DMS153 treated with DMSO at 0.1 percent for 48 hours (cell line): ENCODE measurements around the gene DIP2C.

Source experiments
- DNase-seq: peaks from one replicate; lab custom pipeline; 2025; ENCODE audit not compliant: unreplicated experiment; lab: John Stamatoyannopoulos, UW

Gene DIP2C

GRCh38 chr10:290026-290725 lies 399.3 kb downstream of the DIP2C start:
- no peak for DNase-seq

- no peak for DNase-seq
Observed at GRCh38 chr10:289581-289980, 399.9 kb downstream of the DIP2C start.

DNA sequence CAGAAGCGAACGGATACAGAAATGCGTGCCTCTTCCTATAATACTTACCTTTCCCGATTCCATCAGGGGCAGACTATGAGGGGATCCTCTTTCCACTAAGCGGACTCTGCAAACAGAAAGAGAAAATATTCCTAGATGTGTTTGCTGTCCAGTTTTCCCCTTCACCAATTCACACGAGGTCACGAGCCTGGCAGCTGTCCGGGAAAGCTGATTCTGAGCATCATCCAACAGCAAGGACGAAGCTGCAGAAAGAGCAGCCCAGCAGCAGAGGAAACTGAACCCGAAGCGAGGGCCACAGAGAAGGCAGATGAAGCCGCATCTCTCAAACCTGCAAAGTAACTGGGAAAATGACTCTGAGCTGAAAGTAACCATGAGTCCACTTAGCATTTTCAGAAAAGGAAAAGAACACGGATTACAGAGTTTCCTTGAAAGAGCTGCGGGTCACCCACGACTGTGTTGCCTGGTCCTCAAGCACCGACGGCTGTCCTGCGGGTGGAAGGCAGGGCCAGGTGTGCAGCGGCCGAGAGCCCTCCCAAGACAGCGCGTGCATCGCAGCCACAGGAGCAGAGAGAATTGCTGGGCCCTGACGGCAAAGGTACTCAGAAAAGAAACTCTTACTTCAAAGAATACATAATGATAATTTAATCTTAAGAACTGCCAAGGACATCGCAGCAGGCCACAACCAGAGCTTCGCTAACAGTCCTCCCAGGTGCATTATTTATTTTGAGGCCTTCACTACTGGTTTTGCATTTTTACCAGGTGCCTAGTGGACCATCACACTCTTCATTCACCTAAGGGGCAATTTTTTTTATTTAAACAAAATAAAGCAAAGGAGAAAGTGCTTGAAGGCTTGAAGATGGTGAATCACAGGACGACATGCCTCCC lies 400.9 kb downstream of the DIP2C start:
- no peak for DNase-seq

GRCh38 chr10:287814-288213 lies 401.7 kb downstream of the DIP2C start:
- no peak for DNase-seq

DNA sequence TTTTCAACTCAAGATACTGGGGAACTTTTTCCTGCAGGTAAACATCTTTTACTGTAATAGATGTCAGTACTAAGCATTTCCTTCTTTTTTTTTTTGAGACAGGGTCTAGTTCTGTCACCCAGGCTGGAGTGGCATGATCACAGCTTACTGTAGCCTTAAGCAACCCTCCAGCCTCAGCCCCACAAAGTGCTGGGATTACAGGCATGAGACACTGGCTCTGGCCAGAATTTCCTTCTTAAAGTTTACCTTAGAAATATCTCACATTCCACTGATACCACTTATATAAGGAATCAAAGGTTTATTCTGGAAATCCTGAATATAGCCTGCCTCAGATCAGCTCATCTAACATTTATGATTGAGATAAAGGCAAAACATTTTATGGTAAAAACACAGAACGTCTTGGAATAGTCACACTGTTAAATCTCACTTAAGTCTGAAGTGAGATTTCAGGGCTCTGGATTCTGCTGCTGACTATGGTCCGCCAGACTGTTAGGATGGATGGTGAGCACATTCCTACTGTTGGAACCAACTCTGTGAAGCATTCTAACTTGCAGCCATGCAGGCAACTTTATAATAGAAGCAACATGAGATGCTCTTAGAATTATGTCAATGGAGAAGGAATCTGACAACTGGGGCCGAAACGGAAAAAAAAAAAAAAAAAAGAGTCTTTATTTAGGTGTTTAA lies 402.3 kb downstream of the DIP2C start:
- DNase-seq, result no peak

DNA sequence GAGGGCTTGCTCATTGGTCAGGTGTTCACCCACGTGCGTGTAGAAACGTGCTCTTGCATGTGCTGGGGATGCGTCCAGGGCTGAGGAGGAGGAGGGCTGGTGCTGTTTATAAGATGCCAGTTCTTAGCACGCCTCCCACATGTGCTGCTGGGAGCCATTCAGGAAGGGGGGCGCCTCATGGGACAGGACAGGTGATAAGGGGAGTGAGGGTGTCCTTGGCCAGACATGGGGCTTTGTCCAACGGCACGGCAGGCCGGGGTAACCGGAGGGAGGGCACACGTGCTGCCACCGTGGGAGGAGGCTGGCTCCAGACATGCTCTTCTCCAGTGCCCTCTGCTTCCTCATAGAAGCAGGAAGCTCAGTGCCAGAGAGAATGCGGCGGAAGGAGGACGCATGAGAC lies 404.3 kb downstream of the DIP2C start:
- DNase-seq, result no peak

DNA sequence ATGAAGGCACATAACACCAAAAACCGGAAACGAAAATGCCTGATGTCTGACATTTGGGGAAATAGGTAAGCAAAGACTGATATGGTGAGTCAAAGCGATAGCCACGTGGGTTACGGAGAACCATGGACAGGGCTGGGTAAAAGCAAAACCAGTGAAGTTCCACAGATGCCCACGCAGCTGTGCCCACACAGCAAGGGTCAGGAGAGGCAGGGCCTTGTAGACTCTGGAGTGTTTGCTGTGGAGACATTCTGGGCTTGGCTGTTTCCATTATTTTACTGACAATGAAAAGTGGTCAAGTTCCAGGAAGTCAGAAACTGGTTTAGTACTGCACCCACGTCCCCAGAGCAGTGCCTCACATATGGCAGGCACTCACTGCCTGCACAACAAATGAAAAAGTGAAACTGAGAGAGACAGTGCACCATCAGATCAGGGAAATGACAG lies 405.5 kb downstream of the DIP2C start:
- DNase-seq, result no peak

GRCh38 chr10:283140-283479 lies 406.4 kb downstream of the DIP2C start:
- DNase-seq, result no peak

- DNase-seq, result no peak
Observed at GRCh38 chr10:282294-283139, 407.0 kb downstream of the DIP2C start.

DNA sequence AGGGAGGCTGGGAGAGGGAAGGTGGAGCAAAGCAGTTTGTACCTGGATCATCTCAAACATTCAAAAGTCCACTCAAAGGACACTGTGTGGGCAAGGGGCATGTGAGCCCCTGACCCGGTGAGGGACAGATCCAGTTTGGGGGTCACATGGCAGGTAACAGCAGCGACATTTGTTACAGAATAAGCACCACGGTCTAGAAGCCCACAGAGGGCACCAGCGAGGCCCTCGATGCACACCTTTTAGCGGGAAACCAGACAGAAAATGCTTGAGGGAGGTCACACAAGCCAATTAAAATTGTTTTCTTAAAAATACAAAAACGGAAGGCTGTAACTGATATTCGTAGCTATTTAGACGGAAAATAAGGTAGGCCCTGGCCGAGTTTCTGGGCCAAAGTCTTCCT lies 409.8 kb downstream of the DIP2C start:
- no peak for DNase-seq

DNA sequence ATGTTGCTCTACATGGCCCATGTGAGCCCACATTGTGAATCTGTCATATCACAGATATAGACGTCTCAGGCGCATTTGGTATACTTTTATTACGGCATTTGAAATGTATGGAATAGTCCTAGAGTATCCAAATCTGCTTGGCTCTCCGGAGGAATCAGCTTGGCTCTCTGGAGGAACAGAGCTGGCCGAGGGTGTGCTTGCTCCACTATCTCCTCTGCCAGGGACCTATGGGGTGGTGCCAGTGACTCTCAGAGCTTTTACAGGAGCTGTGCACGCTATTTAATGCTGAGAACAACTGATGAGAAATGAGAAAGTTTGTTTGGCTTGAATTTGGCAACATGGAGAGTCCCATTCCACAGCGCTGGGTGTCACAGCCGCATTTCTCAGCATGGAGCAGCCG lies 410.2 kb downstream of the DIP2C start:
- no peak for DNase-seq

GRCh38 chr10:278707-279106 lies 410.8 kb downstream of the DIP2C start:
- no peak for DNase-seq

- no peak for DNase-seq
Observed at GRCh38 chr10:277963-278362, 411.5 kb downstream of the DIP2C start.

DNA sequence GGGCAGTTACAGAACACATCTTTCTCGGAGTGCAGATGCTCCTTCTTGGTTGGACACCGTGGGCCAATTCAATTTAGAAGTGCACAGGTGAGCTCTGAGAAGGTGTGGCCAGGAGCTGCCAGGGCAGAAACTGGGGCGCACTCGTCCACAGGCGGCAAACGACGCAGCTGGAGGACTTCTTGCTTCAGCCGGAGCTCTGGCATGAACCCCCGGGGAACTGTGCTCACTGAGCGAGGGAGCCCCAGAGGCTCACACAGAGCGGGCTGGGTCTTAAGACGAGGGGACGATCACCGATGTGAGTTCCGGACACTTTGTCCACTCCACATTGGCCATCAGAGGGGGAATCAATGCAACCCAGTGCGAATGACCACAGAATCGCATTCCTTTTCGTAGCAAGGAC lies 413.8 kb downstream of the DIP2C start:
- DNase-seq, result no peak

DNA sequence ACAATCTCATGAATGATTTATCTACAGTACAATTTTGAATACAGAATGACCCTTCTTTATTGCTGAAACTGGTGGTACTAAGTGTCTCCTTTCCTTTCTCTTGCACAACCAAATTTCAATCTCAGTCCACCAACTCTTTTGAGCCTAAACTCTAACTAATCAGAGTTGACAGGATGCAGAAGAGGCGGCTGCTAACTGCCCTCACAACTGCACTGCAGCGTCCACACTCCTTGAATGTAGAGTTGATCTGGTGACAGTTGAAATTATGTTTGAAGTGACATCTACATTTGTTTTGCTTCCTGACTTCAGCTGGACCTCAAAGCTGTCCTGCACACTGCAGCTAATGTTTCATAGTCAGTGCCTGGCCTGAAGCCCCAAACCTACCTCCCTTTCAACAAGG lies 414.6 kb downstream of the DIP2C start:
- peak; percentile 29 for DNase-seq

DNA sequence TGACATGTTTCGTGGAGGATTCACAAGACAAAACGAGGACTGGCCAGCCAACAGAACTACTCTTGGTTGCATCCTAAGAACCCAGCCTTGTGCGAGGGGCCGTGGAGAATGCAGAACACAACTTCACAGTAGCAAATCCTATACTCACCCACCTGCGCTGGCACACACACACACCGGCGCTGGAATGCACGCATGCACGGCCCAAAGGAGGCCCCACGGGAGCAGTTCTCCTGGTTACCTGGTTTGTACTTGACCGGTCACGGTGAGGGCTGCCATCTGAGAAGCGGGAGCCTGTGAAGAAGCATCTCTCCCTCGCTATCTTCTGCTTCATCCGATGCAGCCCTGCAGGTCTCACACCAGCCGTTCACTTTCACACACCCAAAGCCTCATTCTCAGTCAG lies 416.4 kb downstream of the DIP2C start:
- DNase-seq, result no peak

DNA sequence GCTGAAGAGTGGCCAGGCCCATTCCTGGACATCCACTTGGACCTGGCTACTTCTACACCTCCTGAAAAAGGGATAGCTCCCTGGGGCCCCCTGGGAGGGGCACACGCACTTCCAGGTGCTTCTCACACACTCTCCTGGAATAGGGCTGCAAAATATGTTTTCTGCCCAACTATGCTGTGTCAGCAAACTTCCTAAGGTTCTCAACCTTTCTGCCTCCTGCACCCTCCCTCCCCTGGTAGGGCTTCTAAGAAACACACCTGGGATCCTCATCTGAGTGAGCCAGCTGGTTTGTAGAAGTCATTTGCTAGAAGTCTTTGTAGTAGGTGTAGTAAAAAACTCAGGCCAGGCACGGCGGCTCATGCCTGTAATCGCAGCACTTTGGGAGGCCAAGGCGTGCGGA lies 417.7 kb downstream of the DIP2C start:
- DNase-seq, result no peak

- DNase-seq, result no peak
Observed at GRCh38 chr10:271201-271600, 418.3 kb downstream of the DIP2C start.

DNA sequence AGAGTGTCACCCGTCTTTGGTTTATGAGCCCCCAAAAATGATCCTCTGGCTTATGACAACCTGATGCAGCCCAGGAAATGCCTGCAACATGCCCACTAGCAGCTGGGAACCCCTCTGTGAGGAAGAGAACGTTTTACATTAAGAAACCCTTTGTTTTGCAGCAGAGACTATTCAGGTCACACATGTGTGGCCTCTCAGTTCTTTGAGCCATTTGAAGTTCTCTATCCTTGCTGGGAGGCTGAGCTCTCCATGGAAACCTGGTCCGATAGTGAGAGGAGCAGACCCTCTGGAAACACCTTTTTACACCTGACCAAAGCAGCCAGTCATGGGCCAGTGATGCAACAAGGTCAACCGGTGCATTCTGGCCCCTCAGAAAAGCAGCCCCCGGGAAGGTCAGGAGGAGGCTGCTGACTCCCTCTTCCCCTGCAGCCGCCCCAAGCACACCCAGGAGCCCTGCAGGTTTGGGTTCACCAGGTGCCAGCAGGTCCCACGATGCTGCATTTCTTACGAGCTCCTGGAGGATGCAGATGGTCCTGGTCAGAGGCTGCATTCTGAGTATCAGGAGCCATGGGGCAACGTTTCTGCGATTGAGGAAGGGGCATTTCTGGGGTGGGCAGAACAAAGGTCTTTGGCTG lies 419.9 kb downstream of the DIP2C start:
- DNase-seq, result no peak

DNA sequence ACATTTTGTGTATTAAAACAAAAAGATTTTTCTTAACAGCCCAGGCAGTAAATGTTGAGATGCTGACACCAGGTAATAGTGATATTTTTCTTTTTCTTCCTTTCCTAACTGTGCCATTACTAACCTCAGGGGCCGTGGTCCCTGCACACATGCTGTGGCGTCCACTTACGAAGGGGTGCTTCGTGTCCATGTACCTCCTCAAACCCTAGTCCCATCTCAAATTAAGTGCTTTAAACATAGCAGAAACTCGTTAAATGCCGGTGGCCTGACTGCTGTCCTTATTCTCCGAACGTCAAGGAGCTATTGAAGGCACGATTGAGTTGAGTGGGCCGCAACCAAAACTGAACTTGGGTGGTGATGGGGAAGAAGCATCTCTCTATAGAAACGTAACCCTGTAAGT lies 421.8 kb downstream of the DIP2C start:
- DNase-seq, result no peak

DNA sequence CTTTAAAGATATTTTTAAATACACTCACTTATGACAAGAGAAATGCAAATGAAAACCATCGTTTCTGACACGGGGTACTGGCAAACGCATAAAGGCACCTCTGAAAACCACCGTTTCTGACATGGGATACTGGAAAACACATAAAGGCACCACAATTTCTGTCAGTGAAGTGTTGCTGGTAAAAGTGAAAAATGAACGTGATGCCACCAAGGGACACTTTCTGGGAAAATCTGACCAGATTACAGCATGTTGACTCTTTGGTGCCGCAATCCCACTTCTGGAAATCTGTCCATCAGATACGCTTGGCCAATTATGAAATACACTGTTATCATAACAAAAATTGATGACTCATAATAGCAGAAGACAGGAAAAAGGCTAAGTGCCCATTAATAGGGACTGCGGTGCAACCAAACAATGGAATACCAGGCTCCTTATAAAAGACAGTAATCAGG lies 422.5 kb downstream of the DIP2C start:
- DNase-seq, result no peak
